Breast epithelium (tissue), 4 donors: ENCODE measurements around the gene OXER1. TPM values are rescaled to one million over a fixed set of nuclear protein-coding genes. Genes with fewer than 3 reads are reported as not detected.

Source experiments
- DNase-seq, 2 donors: peaks; one replicate each; pipeline ENCODE4 v3.0.0-alpha.2; 2019; ENCODE audit warnings: low spot score in 2 of 2
- H3K27ac ChIP-seq, 2 donors: fragments of 200-600 bp; sonication (generic) in 1 of 2; one replicate each; pipeline ENCODE4 v1.5.1; 2016 to 2019; ENCODE audit warnings: mild to moderate bottlenecking in 1 of 2
- H3K27me3 ChIP-seq, 2 donors: fragments of 200-600 bp; sonication (generic) in 1 of 2; one replicate each; pipeline versions ENCODE4 v1.5.1 to v1.6.0; 2017 to 2019; ENCODE audit warnings: control low read depth in 1 of 2, mild to moderate bottlenecking in 1 of 2
- H3K36me3 ChIP-seq: fragments of 200-600 bp; one replicate; pipeline ENCODE4 v1.5.1; 2019
- H3K4me1 ChIP-seq, 2 donors: fragments of 200-600 bp; sonication (generic); one replicate each; pipeline ENCODE4 v1.5.1; 2016 to 2019; ENCODE audit warnings: control low read depth in 1 of 2
- H3K4me3 ChIP-seq, 3 donors: fragments of 200-600 bp; sonication (generic); 1 replicate in 2 of 3; 2 replicates in 1 of 3; pipeline ENCODE4 v1.5.1; 2016 to 2019; ENCODE audit warnings: mild to moderate bottlenecking in 3 of 3, moderate library complexity in 2 of 3
- H3K9me3 ChIP-seq, 2 donors: fragments of 200-600 bp; sonication (generic) in 1 of 2; one replicate each; pipeline ENCODE4 v1.5.1; 2016 to 2019; ENCODE audit warnings: control low read depth in 1 of 2
- CTCF ChIP-seq, 3 donors: fragments of 450-650 bp; IDR thresholded peaks; one replicate each; pipeline ENCODE4 v1.5.1; 2016 to 2017; ENCODE audit warnings: antibody characterized with exemption in 3 of 3, mild to moderate bottlenecking in 3 of 3, moderate library complexity in 3 of 3
- POLR2A ChIP-seq: fragments of 450-650 bp; IDR thresholded peaks from one replicate; pipeline ENCODE4 v1.6.1; 2016; ENCODE audit warnings: antibody characterized with exemption, mild to moderate bottlenecking, moderate library complexity
- POLR2AphosphoS5 ChIP-seq, 3 donors: sonication (generic); formaldehyde crosslinking; IDR thresholded peaks; one replicate each; pipeline ENCODE4 v1.6.1; 2017; ENCODE audit warnings: antibody characterized with exemption in 3 of 3
- intact Hi-C: fragments of 100-400 bp; cut with DNase I; formaldehyde crosslinking; loops from one replicate; pipeline ENCODE4 v1.15.1; 2023; ENCODE audit warnings: low total_unique reads
- total RNA-seq, 3 donors: library from RNA; depleted of rRNA; stranded (reverse); fragments of >200 nt; gene quantifications; one replicate each; pipeline ENCODE4 v1.1.0, GENCODE V29; 2016

The OXER1 gene
- total RNA-seq, 3 donors from 2014 or later: 0.80 to 1.0 (median 0.98) TPM

GRCh38 chr2:42758751-42759150 lies 5.2 kb downstream of the OXER1 start:
- intact Hi-C loops: no loop called here
- H3K4me3 ChIP-seq: no peak overlapping the region
- TF ChIP-seq POLR2AphosphoS5 (IDR thresholded peaks at IDR 0.05) (no peak), POLR2A (no peak)

GRCh38 chr2:42757981-42758740 lies 5.8 kb downstream of the OXER1 start:
- no peak for TF ChIP-seq POLR2AphosphoS5 (IDR thresholded peaks at IDR 0.05)
- no peak for TF ChIP-seq CTCF (IDR thresholded peaks at IDR 0.05)
- TF ChIP-seq POLR2A: no peak
- intact Hi-C loops: no loop called here
- no peak overlapping the region for H3K4me3 ChIP-seq
- no peak overlapping the region for H3K27ac ChIP-seq
- DNase-seq: no peak
- no peaks in the 10 kb centered on the region for H3K4me1 ChIP-seq
- no peaks in the 10 kb centered on the region for H3K9me3 ChIP-seq
- no peaks in the 10 kb centered on the region for H3K27me3 ChIP-seq
- H3K36me3 ChIP-seq: no peaks in the 10 kb centered on the region

More at GRCh38 chr2:42758751-42759150, 5.2 kb downstream of the OXER1 start:
- Histone ChIP-seq H3K4me1 (no peaks in the 10 kb centered on the region), H3K36me3 (no peaks in the 10 kb centered on the region), H3K27ac (no peak overlapping the region), H3K9me3 (no peaks in the 10 kb centered on the region), H3K27me3 (no peaks in the 10 kb centered on the region)
- DNase-seq: no peak

GRCh38 chr2:42756966-42757513 lies 6.9 kb downstream of the OXER1 start:
- Histone ChIP-seq H3K4me1 (no peaks in the 10 kb centered on the region), H3K27ac (no peak overlapping the region), H3K27me3 (no peaks in the 10 kb centered on the region), H3K9me3 (no peaks in the 10 kb centered on the region), H3K4me3 (no peak overlapping the region), H3K36me3 (no peaks in the 10 kb centered on the region)
- no peak for DNase-seq
- intact Hi-C loops: no loop called here
- TF ChIP-seq CTCF (IDR thresholded peaks at IDR 0.05) (no peak), POLR2AphosphoS5 (IDR thresholded peaks at IDR 0.05) (no peak), POLR2A (no peak)

- H3K27ac ChIP-seq: no peak overlapping the region
- H3K27me3 ChIP-seq: no peaks in the 10 kb centered on the region
- no peak for DNase-seq
- intact Hi-C loops: no loop called here
- TF ChIP-seq CTCF (IDR thresholded peaks at IDR 0.05) (no peak), POLR2AphosphoS5 (IDR thresholded peaks at IDR 0.05) (no peak), POLR2A (no peak)
- H3K36me3 ChIP-seq: no peaks in the 10 kb centered on the region
- no peaks in the 10 kb centered on the region for H3K9me3 ChIP-seq
- no peak overlapping the region for H3K4me3 ChIP-seq
- no peaks in the 10 kb centered on the region for H3K4me1 ChIP-seq
These were observed 7.7 kb downstream of the OXER1 start for GRCh38 chr2:42756150-42756775.

GRCh38 chr2:42755191-42755880 lies 8.6 kb downstream of the OXER1 start:
- DNase-seq: no peak
- Histone ChIP-seq H3K4me3 (no peak overlapping the region), H3K36me3 (no peaks in the 10 kb centered on the region), H3K9me3 (no peaks in the 10 kb centered on the region), H3K27ac (no peak overlapping the region), H3K4me1 (no peaks in the 10 kb centered on the region), H3K27me3 (no peaks in the 10 kb centered on the region)
- no peak for TF ChIP-seq POLR2AphosphoS5 (IDR thresholded peaks at IDR 0.05)
- no peak for TF ChIP-seq CTCF (IDR thresholded peaks at IDR 0.05)
- no peak for TF ChIP-seq POLR2A
- intact Hi-C loops: no loop called here
